Choroid plexus epithelial cell (primary cell): ENCODE measurements around the gene PLXDC2.
"Not testable (repeated sequence)": the region's sequence is repeated elsewhere in the genome, so short reads cannot be mapped to it uniquely, and the experiment has no call there.

ENCODE experiments used
- DNase-seq: peaks from one replicate; pipeline ENCODE4 v3.0.0-alpha.2; 2010; ENCODE audit warnings: low read depth
- H3K4me3 ChIP-seq: 2 replicates; pipeline ENCODE4 v1.5.1; 2011; ENCODE audit warnings: low read depth, mild to moderate bottlenecking, control low read depth, low read length, moderate library complexity
- TF ChIP-seq, protein P1 (sequence below): conservative IDR thresholded peaks from 2 replicates; pipeline ENCODE4 v1.5.1; 2011; ENCODE audit warnings: low read depth, mild to moderate bottlenecking, control low read depth, inconsistent platforms, low read length, moderate library complexity

PLXDC2 gene

DNA sequence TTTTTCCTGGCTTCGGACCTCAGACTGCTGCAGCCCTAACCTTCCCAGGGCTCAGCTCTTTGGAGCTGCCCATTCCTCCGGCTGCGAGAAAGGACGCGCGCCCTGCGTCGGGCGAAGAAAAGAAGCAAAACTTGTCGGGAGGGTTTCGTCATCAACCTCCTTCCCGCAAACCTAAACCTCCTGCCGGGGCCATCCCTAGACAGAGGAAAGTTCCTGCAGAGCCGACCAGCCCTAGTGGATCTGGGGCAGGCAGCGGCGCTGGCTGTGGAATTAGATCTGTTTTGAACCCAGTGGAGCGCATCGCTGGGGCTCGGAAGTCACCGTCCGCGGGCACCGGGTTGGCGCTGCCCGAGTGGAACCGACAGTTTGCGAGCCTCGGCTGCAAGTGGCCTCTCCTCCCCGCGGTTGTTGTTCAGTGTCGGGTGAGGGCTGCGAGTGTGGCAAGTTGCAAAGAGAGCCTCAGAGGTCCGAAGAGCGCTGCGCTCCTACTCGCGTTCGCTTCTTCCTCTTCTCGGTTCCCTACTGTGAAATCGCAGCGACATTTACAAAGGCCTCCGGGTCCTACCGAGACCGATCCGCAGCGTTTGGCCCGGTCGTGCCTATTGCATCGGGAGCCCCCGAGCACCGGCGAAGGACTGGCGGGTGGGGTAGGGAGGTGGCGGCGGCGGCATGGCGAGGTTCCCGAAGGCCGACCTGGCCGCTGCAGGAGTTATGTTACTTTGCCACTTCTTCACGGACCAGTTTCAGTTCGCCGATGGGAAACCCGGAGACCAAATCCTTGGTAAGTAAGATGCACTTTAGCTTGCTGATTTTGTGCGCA is at the start of gene PLXDC2:
PLXDC2 (plus strand) TSS at position 22 of the 820 bp plus-strand sequence.
- peak; percentile 73 for DNase-seq
- H3K4me3 ChIP-seq, result peak within 1 kb of the TSS; percentile 80
- TF ChIP-seq, protein P1, sequence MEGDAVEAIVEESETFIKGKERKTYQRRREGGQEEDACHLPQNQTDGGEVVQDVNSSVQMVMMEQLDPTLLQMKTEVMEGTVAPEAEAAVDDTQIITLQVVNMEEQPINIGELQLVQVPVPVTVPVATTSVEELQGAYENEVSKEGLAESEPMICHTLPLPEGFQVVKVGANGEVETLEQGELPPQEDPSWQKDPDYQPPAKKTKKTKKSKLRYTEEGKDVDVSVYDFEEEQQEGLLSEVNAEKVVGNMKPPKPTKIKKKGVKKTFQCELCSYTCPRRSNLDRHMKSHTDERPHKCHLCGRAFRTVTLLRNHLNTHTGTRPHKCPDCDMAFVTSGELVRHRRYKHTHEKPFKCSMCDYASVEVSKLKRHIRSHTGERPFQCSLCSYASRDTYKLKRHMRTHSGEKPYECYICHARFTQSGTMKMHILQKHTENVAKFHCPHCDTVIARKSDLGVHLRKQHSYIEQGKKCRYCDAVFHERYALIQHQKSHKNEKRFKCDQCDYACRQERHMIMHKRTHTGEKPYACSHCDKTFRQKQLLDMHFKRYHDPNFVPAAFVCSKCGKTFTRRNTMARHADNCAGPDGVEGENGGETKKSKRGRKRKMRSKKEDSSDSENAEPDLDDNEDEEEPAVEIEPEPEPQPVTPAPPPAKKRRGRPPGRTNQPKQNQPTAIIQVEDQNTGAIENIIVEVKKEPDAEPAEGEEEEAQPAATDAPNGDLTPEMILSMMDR, result no peak

DNA sequence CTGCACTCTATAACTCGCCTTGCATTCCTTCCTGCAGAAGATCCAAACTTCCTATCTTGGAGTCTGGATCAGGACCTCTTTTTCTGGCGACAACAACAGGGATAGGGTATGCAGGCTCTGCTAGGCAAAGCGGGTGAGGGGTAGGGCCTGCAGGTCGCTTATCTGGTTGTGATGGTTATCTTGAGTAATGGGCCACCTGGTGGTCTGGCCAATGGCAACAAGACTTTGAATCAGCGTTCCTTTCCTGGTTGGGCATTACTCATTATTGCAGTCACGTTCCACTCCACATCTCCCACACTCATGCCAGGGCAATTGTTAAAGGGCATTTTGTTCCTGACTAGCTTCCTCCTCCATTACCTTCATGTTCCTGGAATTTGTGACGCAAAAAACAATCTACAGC is 48.4 kb upstream of the PLXDC2 start:
- H3K4me3 ChIP-seq, result no peak overlapping the region
- DNase-seq, result no peak
- TF ChIP-seq, protein P1, result peak; percentile 8

DNA sequence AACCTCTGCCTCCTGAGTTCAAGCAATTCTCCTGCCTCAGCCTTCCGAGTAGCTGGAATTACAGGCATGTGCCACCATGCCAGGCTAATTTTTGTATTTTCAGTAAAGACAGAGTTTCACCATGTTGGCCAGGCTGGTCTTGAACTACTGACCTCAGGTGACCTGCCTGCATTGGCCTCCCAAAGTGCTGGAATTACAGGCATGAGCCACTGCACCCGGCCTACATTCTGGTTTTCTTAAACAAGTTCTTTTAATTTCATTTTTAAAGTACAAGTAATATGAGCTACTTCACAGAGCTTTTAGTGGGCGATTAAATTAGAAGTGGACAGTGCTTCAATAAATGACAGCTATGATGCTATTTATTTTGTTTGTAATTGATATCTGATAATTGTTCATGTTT is 46.4 kb upstream of the PLXDC2 start:
- not testable (repeated sequence) for H3K4me3 ChIP-seq, DNase-seq

DNA sequence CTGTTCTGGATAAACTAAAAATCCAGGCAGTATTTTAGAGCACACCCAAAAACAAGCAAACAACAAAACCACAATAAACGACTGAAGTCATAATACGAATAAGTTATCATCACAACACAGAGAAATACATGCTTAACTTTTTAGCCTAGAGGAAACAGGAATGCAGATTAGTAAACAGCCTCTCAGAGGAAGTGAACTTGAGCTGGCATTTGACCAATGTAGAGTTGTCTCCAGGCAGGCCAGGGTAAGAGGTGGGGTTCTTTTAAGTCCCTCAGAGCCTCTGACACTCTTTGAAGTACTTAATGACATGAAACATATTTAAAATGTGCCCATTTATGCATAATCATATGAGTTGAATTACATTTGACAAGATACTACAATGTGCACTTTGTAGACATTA is 43.3 kb upstream of the PLXDC2 start:
- DNase-seq, result peak; percentile 37
- no peak overlapping the region for H3K4me3 ChIP-seq
- TF ChIP-seq, protein P1, result no peak

DNA sequence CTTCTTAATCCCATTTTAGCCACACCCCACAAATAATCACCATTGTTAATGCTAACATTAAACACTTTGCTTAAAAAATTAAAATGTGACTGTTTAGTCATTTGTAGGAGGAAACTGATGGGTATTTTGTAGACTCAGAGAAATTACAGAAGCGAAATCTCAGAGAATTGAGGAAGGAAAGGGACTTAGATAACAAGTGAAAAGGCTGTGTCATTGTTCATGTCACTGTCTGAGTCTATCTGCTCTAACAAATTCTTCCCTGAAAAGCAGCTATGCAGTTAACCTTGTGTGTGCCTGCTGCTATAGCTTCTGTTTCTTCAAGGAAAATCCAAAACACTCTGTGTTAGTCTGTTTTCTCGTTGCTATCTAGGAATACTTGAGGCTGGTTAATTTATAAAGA is 40.9 kb upstream of the PLXDC2 start:
- H3K4me3 ChIP-seq, result no peak overlapping the region
- DNase-seq, result no peak
- TF ChIP-seq, protein P1, result no peak

DNA sequence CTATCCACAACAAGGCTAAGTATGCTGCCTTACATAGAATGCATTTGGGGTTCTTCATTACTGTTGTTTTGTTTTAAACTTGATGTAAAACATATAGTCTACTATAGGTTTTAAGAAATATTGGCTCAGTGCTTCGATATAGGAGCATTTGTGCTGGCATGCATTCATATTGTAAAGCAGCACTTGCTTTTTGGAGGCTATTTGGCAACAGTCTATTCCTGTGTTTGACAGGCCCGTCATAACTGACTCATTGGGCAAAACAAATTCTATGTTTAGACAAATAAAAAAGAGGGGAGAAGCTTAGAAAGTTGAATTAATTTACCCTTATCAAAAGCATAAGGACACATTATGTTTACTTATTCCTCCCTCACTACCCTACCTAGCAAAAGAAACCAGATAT is 38.4 kb upstream of the PLXDC2 start:
- TF ChIP-seq, protein P1, result no peak
- DNase-seq, result no peak
- H3K4me3 ChIP-seq, result no peak overlapping the region

DNA sequence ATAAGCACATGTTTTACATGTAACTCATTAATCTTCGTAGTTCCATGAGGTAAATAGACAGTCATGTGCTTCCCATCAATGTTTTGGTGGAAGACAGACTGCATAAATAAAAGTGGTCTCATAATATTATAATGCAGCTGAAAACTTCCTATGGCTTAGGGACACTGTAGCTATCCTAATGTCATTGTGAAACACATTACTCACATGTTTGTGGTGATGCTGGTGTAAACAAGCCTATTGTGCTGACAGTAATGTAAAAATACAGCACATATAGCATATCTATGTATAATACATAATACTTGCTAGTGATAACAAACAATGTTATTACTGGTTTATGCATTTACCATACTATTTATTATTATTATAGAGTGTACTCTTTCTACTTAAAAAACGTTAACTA is 37.2 kb upstream of the PLXDC2 start:
- H3K4me3 ChIP-seq, result no peak overlapping the region
- TF ChIP-seq, protein P1, result no peak
- DNase-seq, result no peak
